Naive thymus-derived CD4-positive, alpha-beta T cell (primary cell): ENCODE data around the gene ERN2. TPM values are rescaled to one million over a fixed set of nuclear protein-coding genes. Genes with fewer than 3 reads are reported as not detected.
A peak's percentile ranks its signal among the peaks of the same experiment; 100 is the strongest.

Experiments used
- ATAC-seq: fragments of 150-1000 bp; cut with Tn5 transposase; 2 replicates; pipeline ENCODE4 v1.10.0; 2021; ENCODE audit warnings: mild to moderate bottlenecking, moderate library complexity
- CTCF ChIA-PET: fragments of 350-600 bp; sonication (Branson Sonifier 250); formaldehyde crosslinking; loops from one replicate; lab custom pipeline; 2021; ENCODE audit warnings: antibody characterized with exemption; lab: Charles Lee
- POLR2A ChIA-PET: fragments of 350-600 bp; sonication (Branson Sonifier 250); formaldehyde crosslinking; loops from one replicate; lab custom pipeline; 2021; ENCODE audit warnings: antibody characterized with exemption, inconsistent platforms; lab: Charles Lee
- DNase-seq, 9 donors: peaks; one replicate each; pipeline versions ENCODE4 v3.0.0 to v3.0.0-alpha.2; 2020 to 2022; ENCODE audit warnings: mixed read lengths in 1 of 9
- H3K27ac ChIP-seq: one replicate; pipeline ENCODE4 v1.7.0; 2013; ENCODE audit warnings: mild to moderate bottlenecking, low read depth, low read length, moderate library complexity
- H3K27me3 ChIP-seq, 2 donors: one replicate each; pipeline ENCODE4 v1.7.0; 2013; ENCODE audit warnings: low read length in 2 of 2, mild to moderate bottlenecking in 2 of 2, moderate library complexity in 2 of 2; ENCODE audit not compliant: control insufficient read depth in 2 of 2, insufficient read depth in 2 of 2
- H3K36me3 ChIP-seq, 3 experiments: 1 replicate in 2 of 3; 2 replicates in 1 of 3; pipeline ENCODE4 v1.7.0; 2013; ENCODE audit warnings: low read length in 3 of 3, mild to moderate bottlenecking in 3 of 3, moderate library complexity in 1 of 3; ENCODE audit not compliant: insufficient read depth in 3 of 3, control insufficient read depth in 2 of 3
- H3K4me1 ChIP-seq, 2 donors: one replicate each; pipeline ENCODE4 v1.7.0; 2013; ENCODE audit warnings: low read length in 2 of 2, mild to moderate bottlenecking in 2 of 2, moderate library complexity in 1 of 2; ENCODE audit not compliant: control insufficient read depth in 2 of 2, insufficient read depth in 2 of 2
- H3K4me3 ChIP-seq: 2 replicates; pipeline ENCODE4 v1.7.0; 2013; ENCODE audit warnings: mild to moderate bottlenecking, low read length
- H3K9me3 ChIP-seq, 3 experiments: 1 replicate in 2 of 3; 2 replicates in 1 of 3; pipeline ENCODE4 v1.7.0; 2013; ENCODE audit warnings: low read length in 3 of 3; ENCODE audit not compliant: control insufficient read depth in 2 of 3
- H3K27ac Mint-ChIP-seq, 9 donors: one replicate each; pipeline ENCODE4 v1.8.0; 2020 to 2022; ENCODE audit warnings: mixed read lengths in 9 of 9, mild to moderate bottlenecking in 8 of 9, moderate library complexity in 5 of 9, inconsistent platforms in 2 of 9
- H3K27me3 Mint-ChIP-seq, 5 donors: one replicate each; pipeline ENCODE4 v1.8.0; 2021 to 2022; ENCODE audit warnings: mixed read lengths in 5 of 5, mild to moderate bottlenecking in 1 of 5
- H3K36me3 Mint-ChIP-seq, 5 donors: one replicate each; pipeline ENCODE4 v1.8.0; 2020 to 2022; ENCODE audit warnings: mixed read lengths in 5 of 5, mild to moderate bottlenecking in 3 of 5, inconsistent platforms in 1 of 5
- H3K4me1 Mint-ChIP-seq, 7 donors: one replicate each; pipeline ENCODE4 v1.8.0; 2020 to 2022; ENCODE audit warnings: mixed read lengths in 7 of 7, mild to moderate bottlenecking in 3 of 7, inconsistent platforms in 1 of 7
- H3K4me3 Mint-ChIP-seq, 10 donors: one replicate each; pipeline ENCODE4 v1.8.0; 2020 to 2022; ENCODE audit warnings: mild to moderate bottlenecking in 10 of 10, mixed read lengths in 10 of 10, moderate library complexity in 6 of 10, inconsistent platforms in 2 of 10
- H3K9me3 Mint-ChIP-seq, 11 donors: one replicate each; pipeline ENCODE4 v1.8.0; 2020 to 2022; ENCODE audit warnings: mixed read lengths in 11 of 11, mild to moderate bottlenecking in 4 of 11, inconsistent platforms in 1 of 11, moderate library complexity in 1 of 11
- intact Hi-C, 2 donors: fragments of 100-400 bp; cut with micrococcal nuclease; formaldehyde crosslinking; loops; one replicate each; pipeline ENCODE4 v1.15.1; 2023
- polyA plus RNA-seq, 2 donors: library from polyadenylated mRNA; unstranded; fragments of 300-500 nt; fragmentation: Illumina TruSeq; gene quantifications; one replicate each; pipeline ENCODE4 v1.2.3, GENCODE V29; 2021
- total RNA-seq, 6 experiments: library from RNA in 5 of 6; stranded (reverse) in 5 of 6; gene quantifications; 1 replicate in 5 of 6; 2 replicates in 1 of 6; pipeline ENCODE4 v1.2.3 and lab custom pipeline; 2021 to 2026

ERN2 gene
- total and polyA plus RNA-seq, 7 experiments from 2014 or later, result not detected

DNA sequence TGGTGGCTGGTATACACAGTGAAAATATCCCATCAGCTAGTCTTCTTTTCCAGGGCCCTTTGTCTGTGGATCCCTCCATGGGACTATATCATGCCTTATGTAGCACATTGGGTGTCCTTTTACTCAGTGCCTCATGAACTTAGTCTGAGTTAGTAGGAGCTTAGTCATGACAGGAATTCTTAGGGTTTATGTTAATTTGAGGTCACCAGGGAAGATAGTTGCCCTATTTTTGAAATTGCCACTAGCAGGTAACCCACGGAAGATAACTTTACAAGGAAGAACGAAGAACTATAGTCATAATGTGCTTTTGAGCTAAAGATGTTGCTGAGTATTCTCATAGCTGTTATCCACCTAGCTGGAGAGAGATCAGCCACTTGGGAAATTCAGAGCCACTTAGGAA, 49.1 kb downstream of the ERN2 start:
- H3K27me3 ChIP-seq, result no peaks in the 10 kb centered on the region
- peaks cover 34 to 97% (median 61%) of the 10 kb centered on the region in 3 experiments for H3K36me3 ChIP-seq
- H3K9me3 ChIP-seq, result no peaks in the 10 kb centered on the region
- ChIA-PET POLR2A (no interaction called here), CTCF (interaction anchor here (0.6 kb wide), 1 partner anchor 110 kb away, joined by 3 read pairs; no protein-coding TSS in a partner anchor)
- no peak overlapping the region for H3K27ac ChIP-seq
- Mint-ChIP-seq H3K4me3 (no peak overlapping the region), H3K9me3 (no peaks in the 10 kb centered on the region), H3K4me1 (peaks cover 0 to 6% (median 0%) of the 10 kb centered on the region in 7 donors), H3K36me3 (peaks cover 31 to 83% (median 55%) of the 10 kb centered on the region in 5 donors), H3K27ac (peak overlapping the region in 2 of 9 donors; percentile 27 to 39), H3K27me3 (no peaks in the 10 kb centered on the region)
- no peak for ATAC-seq
- no peak overlapping the region for H3K4me3 ChIP-seq
- DNase-seq, result no peak
- intact Hi-C loops, result no loop called here
- no peaks in the 10 kb centered on the region for H3K4me1 ChIP-seq

DNA sequence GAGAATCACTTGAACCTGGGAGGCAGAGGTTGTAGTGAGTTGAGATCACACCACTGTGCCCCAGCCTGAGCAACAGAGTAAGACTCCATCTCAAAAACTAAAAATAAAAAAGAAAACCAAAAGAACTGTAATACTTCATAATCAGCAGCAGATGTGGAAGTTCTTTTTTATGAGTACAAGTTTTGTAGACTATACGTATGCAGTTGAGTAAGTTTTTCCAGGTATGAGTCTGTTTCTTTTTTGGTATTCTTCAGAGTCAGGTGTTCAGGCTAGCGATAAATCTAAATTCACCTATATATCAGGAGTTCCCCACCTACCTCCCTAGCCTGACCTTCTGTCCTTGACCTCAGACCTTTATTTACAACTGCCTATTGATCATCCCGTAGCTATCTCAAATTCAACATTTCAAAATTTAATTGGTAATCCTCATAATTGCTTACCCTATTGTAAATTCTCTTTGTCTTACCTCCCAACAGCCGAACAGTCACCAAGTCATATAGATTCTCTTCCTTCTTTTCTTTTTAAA, 61.0 kb downstream of the ERN2 start:
- peaks cover 0 to 16% (median 0%) of the 10 kb centered on the region in 3 experiments for H3K36me3 ChIP-seq
- H3K4me3 Mint-ChIP-seq, result no peak overlapping the region
- H3K9me3 Mint-ChIP-seq, result peaks cover 0 to 6% (median 0%) of the 10 kb centered on the region in 11 donors
- H3K9me3 ChIP-seq, result no peaks in the 10 kb centered on the region
- POLR2A ChIA-PET, result no interaction called here
- peaks cover 16 to 61% (median 32%) of the 10 kb centered on the region in 5 donors for H3K36me3 Mint-ChIP-seq
- H3K4me3 ChIP-seq, result no peak overlapping the region
- DNase-seq, result no peak
- peaks cover 15 to 39% (median 26%) of the 10 kb centered on the region in 7 donors for H3K4me1 Mint-ChIP-seq
- ATAC-seq, result no peak
- H3K27me3 Mint-ChIP-seq, result no peaks in the 10 kb centered on the region
- H3K27ac Mint-ChIP-seq, result no peak overlapping the region
- H3K4me1 ChIP-seq, result no peaks in the 10 kb centered on the region
- intact Hi-C loops, result no loop called here
- no peaks in the 10 kb centered on the region for H3K27me3 ChIP-seq
- no peak overlapping the region for H3K27ac ChIP-seq
- CTCF ChIA-PET, result no interaction called here

DNA sequence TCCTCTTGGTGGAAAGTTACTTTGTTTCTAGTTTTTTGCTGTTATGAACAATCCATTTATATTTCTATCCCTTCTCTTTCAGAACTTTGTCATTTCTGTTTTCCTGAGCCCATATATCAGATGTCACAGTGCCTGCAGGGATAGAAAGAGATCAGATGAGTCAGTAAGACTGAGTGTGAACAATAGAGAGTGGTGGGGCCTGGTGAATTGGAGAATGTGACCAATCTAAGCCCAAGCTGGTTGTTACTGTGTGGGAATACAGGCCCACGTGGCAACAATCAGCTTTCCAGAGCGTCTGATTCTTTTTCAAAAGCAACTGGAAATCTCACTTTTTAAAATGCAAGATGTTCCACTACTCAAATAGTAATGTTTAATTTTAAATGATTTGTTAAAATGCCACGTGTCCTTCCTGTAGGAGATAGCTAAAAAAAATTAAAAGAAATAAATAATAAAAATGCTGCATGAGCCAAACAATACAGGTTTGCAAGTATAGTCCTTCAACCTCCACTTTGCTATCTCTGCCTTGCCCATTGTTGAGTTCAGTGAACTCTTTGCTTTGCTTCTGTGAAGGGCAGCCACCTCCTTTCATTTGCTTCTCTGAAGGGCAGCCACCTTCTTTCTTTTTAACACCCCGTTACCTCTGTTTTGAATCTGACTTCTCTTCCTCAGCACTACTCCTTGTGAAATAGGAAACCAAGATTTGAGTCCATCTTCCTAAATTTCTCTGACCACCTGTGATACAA, 62.2 kb downstream of the ERN2 start:
- DNase-seq (no peak), ATAC-seq (no peak)
- ChIA-PET POLR2A (no interaction called here), CTCF (interaction anchor here (1.1 kb wide), 1 partner anchor 58 kb away, joined by 4 read pairs; no protein-coding TSS in a partner anchor)
- H3K36me3 Mint-ChIP-seq, result peaks cover 20 to 70% (median 41%) of the 10 kb centered on the region in 5 donors
- H3K9me3 Mint-ChIP-seq, result peaks cover 0 to 6% (median 0%) of the 10 kb centered on the region in 11 donors
- peak overlapping the region in 1 of 10 donors; percentile 41 for H3K4me3 Mint-ChIP-seq
- Histone ChIP-seq H3K4me1 (peaks cover 0 to 6% of the 10 kb centered on the region in 2 donors), H3K4me3 (no peak overlapping the region), H3K27ac (no peak overlapping the region), H3K27me3 (no peaks in the 10 kb centered on the region), H3K9me3 (no peaks in the 10 kb centered on the region), H3K36me3 (peaks cover 0 to 22% (median 3%) of the 10 kb centered on the region in 3 experiments)
- no peaks in the 10 kb centered on the region for H3K27me3 Mint-ChIP-seq
- peak overlapping the region in 2 of 9 donors; percentile 3 to 34 for H3K27ac Mint-ChIP-seq
- intact Hi-C loops, result no loop called here
- H3K4me1 Mint-ChIP-seq, result peaks cover 20 to 48% (median 36%) of the 10 kb centered on the region in 7 donors

DNA sequence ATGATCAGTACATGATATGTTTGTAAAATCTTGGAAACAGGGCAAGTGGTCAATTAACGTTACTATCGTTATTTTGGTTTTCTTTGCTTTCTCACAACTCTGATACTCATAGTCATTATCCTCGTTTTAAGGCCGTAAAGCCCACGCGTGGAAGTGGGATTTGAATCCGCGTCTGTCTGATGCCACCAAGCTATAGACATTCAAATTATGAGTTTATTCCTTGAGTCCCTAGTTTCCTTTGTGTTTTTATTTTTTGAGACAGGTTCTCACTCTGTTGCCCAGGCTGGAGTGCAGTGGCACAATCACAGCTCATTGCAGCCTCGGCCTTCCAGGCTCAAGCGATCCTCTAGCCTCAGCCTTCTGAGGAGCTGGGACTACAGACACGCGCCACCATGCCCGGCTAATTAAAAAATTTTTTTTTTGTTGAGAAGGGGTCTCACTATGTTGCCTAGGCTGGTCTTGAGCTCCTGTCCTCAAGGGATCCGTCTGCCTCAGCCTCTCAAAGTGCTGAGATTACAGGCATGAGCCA, 70.7 kb downstream of the ERN2 start:
- ChIA-PET POLR2A (no interaction called here), CTCF (interaction anchor here (0.6 kb wide), 2 partner anchors 50 to 83 kb away, joined by 3 read pairs; no protein-coding TSS in a partner anchor)
- peak overlapping the region; percentile 84 for H3K27ac ChIP-seq
- Mint-ChIP-seq H3K36me3 (peaks cover 8 to 34% (median 24%) of the 10 kb centered on the region in 5 donors), H3K27ac (peak overlapping the region; percentile 94 to 99 (median 98)), H3K27me3 (no peaks in the 10 kb centered on the region), H3K4me3 (peak overlapping the region; percentile 96 to 99 (median 99)), H3K9me3 (peaks cover 0 to 3% (median 0%) of the 10 kb centered on the region in 11 donors), H3K4me1 (peaks cover 27 to 67% (median 58%) of the 10 kb centered on the region in 7 donors)
- peaks cover 7 to 27% of the 10 kb centered on the region in 2 donors for H3K4me1 ChIP-seq
- H3K36me3 ChIP-seq, result peaks cover 0 to 21% (median 9%) of the 10 kb centered on the region in 3 experiments
- DNase-seq (no peak), ATAC-seq (no peak)
- no peaks in the 10 kb centered on the region for H3K27me3 ChIP-seq
- peak overlapping the region; percentile 87 for H3K4me3 ChIP-seq
- H3K9me3 ChIP-seq, result no peaks in the 10 kb centered on the region
- intact Hi-C loops, result loop anchor here in 1 of 2 donors (5.0 kb wide), 2 partner anchors 190 to 495 kb away; partner anchors contain the start of genes COG7 and USP31

GRCh38 chr16:23640931-23641765, 71.9 kb downstream of the ERN2 start, which contains the start of the genes DCTN5 and PALB2:
TSS of gene DCTN5 (plus strand) at chr16:23641466. CDS start at chr16:23641543, 77 bp downstream.
TSS of gene PALB2 (minus strand) at chr16:23641310. CDS start at chr16:23641157, 153 bp downstream.
- CTCF ChIA-PET, result interaction anchor here (1.1 kb wide), 1 partner anchor 26 kb away, joined by 5 read pairs; no protein-coding TSS in a partner anchor
- peak within 1 kb of the TSS; percentile 87 for H3K4me3 ChIP-seq

More at GRCh38 chr16:23640931-23641765, 71.9 kb downstream of the ERN2 start, which contains the start of the genes DCTN5 and PALB2:
- H3K27me3 ChIP-seq, result no peaks in the 10 kb centered on the region
- Mint-ChIP-seq H3K27me3 (no peaks in the 10 kb centered on the region), H3K36me3 (peaks cover 5 to 28% (median 18%) of the 10 kb centered on the region in 5 donors), H3K4me3 (peak within 1 kb of the TSS; percentile 96 to 99 (median 99)), H3K9me3 (peaks cover 0 to 3% (median 0%) of the 10 kb centered on the region in 11 donors), H3K4me1 (peaks cover 17 to 56% (median 48%) of the 10 kb centered on the region in 7 donors), H3K27ac (peak within 1 kb of the TSS; percentile 94 to 99 (median 98))
- peak; percentile 68 to 89 (median 72) for DNase-seq
- intact Hi-C loops, result loop anchor here (1.0 to 5.0 kb wide), 8 partner anchors 37 to 494 kb away; partner anchors contain the start of genes EARS2 (in 2 of the 2), NDUFAB1 (in 2 of the 2), PLK1 (in 2 of the 2) and UBFD1 (in 2 of the 2)
- no peaks in the 10 kb centered on the region for H3K9me3 ChIP-seq
- peak; percentile 99 for ATAC-seq
- H3K27ac ChIP-seq, result peak within 1 kb of the TSS; percentile 84
- peaks cover 7 to 24% of the 10 kb centered on the region in 2 donors for H3K4me1 ChIP-seq
- POLR2A ChIA-PET, result interaction anchor here (0.7 to 1.2 kb wide), 3 partner anchors 34 to 84 kb away, joined by 3 to 4 read pairs (median 3); partner anchors contain the start of genes EARS2 and UBFD1
- H3K36me3 ChIP-seq, result peaks cover 0 to 15% (median 9%) of the 10 kb centered on the region in 3 experiments
